Measurements from ENCODE around the gene TRPV4. TPM values are rescaled to one million over a fixed set of nuclear protein-coding genes. Genes with fewer than 3 reads are reported as not detected.

TRPV4 gene
- total and polyA plus RNA-seq, 2 donors (not counting 3 experiments of a cell fraction or from before 2014, with no cell fraction given) = 8.8 to 22.3 TPM

GRCh38 chr12:109752117-109753053 is 80.8 kb downstream of the TRPV4 start:
- DNase-seq (ENCODE audit: low read depth, low spot score) (no peak), FAIRE-seq (no peak)
- Histone ChIP-seq H3K4me2 (ENCODE audit: insufficient read depth, low read length) (no peak overlapping the region), H3K4me3 (replicated peaks in 1 of 3; ENCODE audit: insufficient read depth in 1 of 3, low read depth in 1 of 3, low read length in 3 of 3) (no peak overlapping the region), H3K4me1 (ENCODE audit: control insufficient read depth, extremely low read depth, insufficient read depth, low read length) (no peaks in the 10 kb centered on the region), H3K27me3 (ENCODE audit: control insufficient read depth in 2 of 2, insufficient read depth in 2 of 2, low read length in 2 of 2) (no peaks in the 10 kb centered on the region), H2AFZ (ENCODE audit: low read depth, low read length) (no peak overlapping the region), H3K36me3 (ENCODE audit: control insufficient read depth in 2 of 2, extremely low read depth in 1 of 2, insufficient read depth in 2 of 2, low read length in 2 of 2) (no peaks in the 10 kb centered on the region), H3K9me3 (replicated peaks; ENCODE audit: control insufficient read depth, insufficient read depth, low read length) (no peaks in the 10 kb centered on the region), H3K9me1 (replicated peaks; ENCODE audit: control insufficient read depth, extremely low read depth, insufficient read depth, low read length) (no peaks in the 10 kb centered on the region), H3K9ac (replicated peaks; ENCODE audit: extremely low read depth, insufficient read depth, low read length) (no peak overlapping the region), H3K27ac (ENCODE audit: insufficient read depth, low read depth, low read length) (no peak overlapping the region), H3K79me2 (ENCODE audit: control insufficient read depth, insufficient read depth, low read length) (no peaks in the 10 kb centered on the region), H4K20me1 (replicated peaks; ENCODE audit: control insufficient read depth, extremely low read depth, insufficient read depth, low read length) (no peaks in the 10 kb centered on the region)
- TF ChIP-seq MYC (IDR thresholded peaks at IDR 0.05; ENCODE audit: low read depth, low read length) (no peak), POLR2A (IDR thresholded peaks at IDR 0.05; ENCODE audit: low read depth, low read length) (no peak), FOS (IDR thresholded peaks at IDR 0.05; ENCODE audit: borderline replicate concordance, insufficient read depth, low read length) (no peak), POLR2AphosphoS5 (IDR thresholded peaks at IDR 0.05; ENCODE audit: insufficient read depth, low read depth, low read length) (no peak), JUN (IDR thresholded peaks at IDR 0.05; ENCODE audit: borderline replicate concordance, insufficient read depth, insufficient read length, low read depth) (no peak), EZH2 (IDR thresholded peaks at IDR 0.05; ENCODE audit: borderline replicate concordance, low read depth, low read length, severe bottlenecking) (no peak), GATA2 (IDR thresholded peaks at IDR 0.05; ENCODE audit: insufficient read depth, insufficient read length, low read depth, low read length) (no peak)
- TF ChIP-seq, protein P1, sequence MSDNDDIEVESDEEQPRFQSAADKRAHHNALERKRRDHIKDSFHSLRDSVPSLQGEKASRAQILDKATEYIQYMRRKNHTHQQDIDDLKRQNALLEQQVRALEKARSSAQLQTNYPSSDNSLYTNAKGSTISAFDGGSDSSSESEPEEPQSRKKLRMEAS (IDR thresholded peaks at IDR 0.05; ENCODE audit: insufficient read depth, insufficient read length) = no peak
- TF ChIP-seq, protein P2, sequence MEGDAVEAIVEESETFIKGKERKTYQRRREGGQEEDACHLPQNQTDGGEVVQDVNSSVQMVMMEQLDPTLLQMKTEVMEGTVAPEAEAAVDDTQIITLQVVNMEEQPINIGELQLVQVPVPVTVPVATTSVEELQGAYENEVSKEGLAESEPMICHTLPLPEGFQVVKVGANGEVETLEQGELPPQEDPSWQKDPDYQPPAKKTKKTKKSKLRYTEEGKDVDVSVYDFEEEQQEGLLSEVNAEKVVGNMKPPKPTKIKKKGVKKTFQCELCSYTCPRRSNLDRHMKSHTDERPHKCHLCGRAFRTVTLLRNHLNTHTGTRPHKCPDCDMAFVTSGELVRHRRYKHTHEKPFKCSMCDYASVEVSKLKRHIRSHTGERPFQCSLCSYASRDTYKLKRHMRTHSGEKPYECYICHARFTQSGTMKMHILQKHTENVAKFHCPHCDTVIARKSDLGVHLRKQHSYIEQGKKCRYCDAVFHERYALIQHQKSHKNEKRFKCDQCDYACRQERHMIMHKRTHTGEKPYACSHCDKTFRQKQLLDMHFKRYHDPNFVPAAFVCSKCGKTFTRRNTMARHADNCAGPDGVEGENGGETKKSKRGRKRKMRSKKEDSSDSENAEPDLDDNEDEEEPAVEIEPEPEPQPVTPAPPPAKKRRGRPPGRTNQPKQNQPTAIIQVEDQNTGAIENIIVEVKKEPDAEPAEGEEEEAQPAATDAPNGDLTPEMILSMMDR (IDR thresholded peaks at IDR 0.05; ENCODE audit: extremely low read depth in 1 of 2, insufficient read depth in 1 of 2, low read depth in 1 of 2, low read length in 2 of 2) = no peak
- intact Hi-C loops (cut with micrococcal nuclease) (no loop called here), dilution Hi-C loops (cut with MboI; ENCODE audit: extremely low pct_ligation_motif_present, low sequenced_read_pairs) (no loop called here)
- ChIA-PET POLR2A (no interaction called here), CTCF (interaction anchor here (1.1 to 3.2 kb wide), 2 partner anchors 9 to 23 kb away, joined by 3 to 15 read pairs; no protein-coding TSS in a partner anchor)
- no TSS peak for BruUV-seq (replicated peaks)

All from endothelial cell of umbilical vein (primary cell).